Erythroblast (primary cell): ENCODE measurements around the gene ZNF436.

Experiments used
- GATA1 ChIP-seq: IDR thresholded peaks from 2 replicates; pipeline ENCODE4 v1.6.1; 2011; ENCODE audit warnings: low read depth, mild to moderate bottlenecking, control low read depth, low read length, moderate library complexity
- POLR2A ChIP-seq: IDR thresholded peaks from 2 replicates; pipeline ENCODE4 v1.6.1; 2011; ENCODE audit warnings: mild to moderate bottlenecking, low read length

DNA sequence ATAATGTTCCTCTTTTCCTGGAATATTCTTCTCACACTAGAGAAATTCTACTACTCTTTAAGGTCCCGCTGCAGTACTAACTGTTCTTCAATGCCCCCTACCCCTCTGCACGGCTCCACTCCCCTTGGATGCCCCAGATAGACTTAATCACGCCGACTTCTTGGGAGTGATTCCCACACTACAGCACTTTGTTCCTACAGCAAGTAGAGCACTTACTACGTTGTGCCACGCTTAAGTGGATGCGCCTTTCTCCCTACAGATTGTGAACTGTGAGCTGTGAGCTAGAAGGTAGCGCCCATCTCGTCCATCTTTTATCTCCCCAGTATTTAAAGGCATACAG lies 2.2 kb downstream of the ZNF436 start:
- no peak for TF ChIP-seq POLR2A
- no peak for TF ChIP-seq GATA1
